OCI-LY3 (cell line): Measurements from ENCODE around the gene NOC4L.
"Not testable (repeated sequence)": the region's sequence is repeated elsewhere in the genome, so short reads cannot be mapped to it uniquely, and the experiment has no call there.

Experiments used
- H2AFZ ChIP-seq: fragments of 200-600, 300-600 bp; shearing (Covaris generic); 2 replicates; pipeline ENCODE4 v1.6.0; 2014; ENCODE audit warnings: antibody characterized with exemption, low read depth, low read length
- H3K27ac ChIP-seq: fragments of 200-600, 300-600 bp; sonication (generic); 2 replicates; pipeline ENCODE4 v1.5.1; 2014; ENCODE audit warnings: mild to moderate bottlenecking, low read length, moderate library complexity, mixed read lengths
- H3K27me3 ChIP-seq: fragments of 200-600, 300-600 bp; sonication (generic); 2 replicates; pipeline ENCODE4 v1.6.1; 2014; ENCODE audit warnings: low read depth, low read length, mixed read lengths
- H3K36me3 ChIP-seq: fragments of 200-600, 300-600 bp; sonication (generic); replicated peaks from 2 replicates; pipeline ENCODE3; 2014; ENCODE audit warnings: low read depth, low read length, mixed read lengths
- H3K4me1 ChIP-seq: fragments of 300-600, 200-600 bp; sonication (generic); 2 replicates; pipeline ENCODE4 v1.6.1; 2014; ENCODE audit warnings: low read length, mixed read lengths
- H3K4me2 ChIP-seq: fragments of 200-600, 300-600 bp; sonication (generic); 2 replicates; pipeline ENCODE4 v1.6.1; 2014; ENCODE audit warnings: low read length, mixed read lengths
- H3K4me3 ChIP-seq: fragments of 300-600, 200-600 bp; sonication (generic); 2 replicates; pipeline ENCODE4 v1.5.1; 2014; ENCODE audit warnings: antibody characterized with exemption, mild to moderate bottlenecking, low read length, moderate library complexity
- H3K79me2 ChIP-seq: fragments of 300-600, 200-600 bp; shearing (Covaris generic); 2 replicates; pipeline ENCODE4 v1.6.1; 2014; ENCODE audit warnings: mild to moderate bottlenecking, low read length, mixed read lengths
- H3K9ac ChIP-seq: fragments of 300-600, 200-600 bp; shearing (Covaris generic); 2 replicates; pipeline ENCODE4 v1.6.0; 2014; ENCODE audit warnings: mild to moderate bottlenecking, low read length, moderate library complexity
- H3K9me3 ChIP-seq: fragments of 200-600, 300-600 bp; shearing (Covaris generic); 2 replicates; pipeline ENCODE4 v1.6.1; 2014; ENCODE audit warnings: low read length, mixed read lengths; ENCODE audit not compliant: insufficient read depth
- H4K20me1 ChIP-seq: fragments of 200-600, 300-600 bp; sonication (generic); 2 replicates; pipeline ENCODE4 v1.6.1; 2016; ENCODE audit warnings: low read length, mixed read lengths; ENCODE audit not compliant: insufficient read depth
- EZH2phosphoT487 ChIP-seq: fragments of 200-600 bp; shearing (Covaris generic); IDR thresholded peaks from 2 replicates; pipeline ENCODE4 v1.6.1; 2018; ENCODE audit warnings: antibody characterized with exemption, mixed run types, low read depth
- TF ChIP-seq, protein P1 (sequence below): fragments of 200-600, 300-600 bp; sonication (generic); IDR thresholded peaks from 2 replicates; pipeline ENCODE4 v1.5.1; 2014; ENCODE audit warnings: antibody characterized with exemption, low read length, low read depth

NOC4L gene

DNA sequence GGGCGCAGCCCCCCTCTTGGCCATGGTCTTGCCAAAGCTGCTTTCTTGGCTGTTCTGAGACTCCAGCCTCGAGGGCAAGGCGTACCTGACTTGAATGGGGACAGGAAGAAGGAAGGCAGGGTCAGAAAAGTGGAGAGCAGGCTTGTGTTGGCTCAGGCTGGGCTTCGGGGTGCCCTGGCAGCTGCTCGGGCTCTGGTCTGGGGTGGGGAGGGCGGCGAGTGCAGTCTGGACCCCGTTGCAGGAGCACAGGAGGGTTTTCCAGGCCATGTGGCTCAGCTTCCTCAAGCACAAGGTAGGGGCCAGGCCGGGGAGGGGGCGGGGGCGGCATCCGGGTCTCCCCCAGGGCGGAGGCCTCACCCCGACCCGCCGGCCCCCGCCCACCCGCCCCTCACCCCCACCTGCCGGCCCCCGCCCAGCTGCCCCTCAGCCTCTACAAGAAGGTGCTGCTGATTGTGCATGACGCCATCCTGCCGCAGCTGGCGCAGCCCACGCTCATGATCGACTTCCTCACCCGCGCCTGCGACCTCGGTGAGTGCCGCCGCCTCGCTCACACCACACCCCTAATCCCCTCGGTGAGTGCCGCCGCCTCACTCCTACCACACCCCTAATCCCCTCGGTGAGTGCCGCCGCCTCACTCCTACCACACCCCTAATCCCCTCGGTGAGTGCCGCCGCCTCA is 4.2 kb downstream of the NOC4L start:
- Histone ChIP-seq H3K9me3 (no peaks in the 10 kb centered on the region), H3K4me2 (no peak overlapping the region), H3K79me2 (peaks cover 49% of the 10 kb centered on the region), H3K27me3 (no peaks in the 10 kb centered on the region), H4K20me1 (peaks cover 3% of the 10 kb centered on the region; the same call in 1 of the 2 replicates), H3K4me1 (peaks cover 8% of the 10 kb centered on the region; the same call in 1 of the 2 replicates), H3K27ac (no peak overlapping the region), H3K9ac (no peak overlapping the region), H3K36me3 (peaks cover 12% of the 10 kb centered on the region), H2AFZ (no peak overlapping the region), H3K4me3 (no peak overlapping the region)
- no peak for TF ChIP-seq EZH2phosphoT487
- TF ChIP-seq, protein P1, sequence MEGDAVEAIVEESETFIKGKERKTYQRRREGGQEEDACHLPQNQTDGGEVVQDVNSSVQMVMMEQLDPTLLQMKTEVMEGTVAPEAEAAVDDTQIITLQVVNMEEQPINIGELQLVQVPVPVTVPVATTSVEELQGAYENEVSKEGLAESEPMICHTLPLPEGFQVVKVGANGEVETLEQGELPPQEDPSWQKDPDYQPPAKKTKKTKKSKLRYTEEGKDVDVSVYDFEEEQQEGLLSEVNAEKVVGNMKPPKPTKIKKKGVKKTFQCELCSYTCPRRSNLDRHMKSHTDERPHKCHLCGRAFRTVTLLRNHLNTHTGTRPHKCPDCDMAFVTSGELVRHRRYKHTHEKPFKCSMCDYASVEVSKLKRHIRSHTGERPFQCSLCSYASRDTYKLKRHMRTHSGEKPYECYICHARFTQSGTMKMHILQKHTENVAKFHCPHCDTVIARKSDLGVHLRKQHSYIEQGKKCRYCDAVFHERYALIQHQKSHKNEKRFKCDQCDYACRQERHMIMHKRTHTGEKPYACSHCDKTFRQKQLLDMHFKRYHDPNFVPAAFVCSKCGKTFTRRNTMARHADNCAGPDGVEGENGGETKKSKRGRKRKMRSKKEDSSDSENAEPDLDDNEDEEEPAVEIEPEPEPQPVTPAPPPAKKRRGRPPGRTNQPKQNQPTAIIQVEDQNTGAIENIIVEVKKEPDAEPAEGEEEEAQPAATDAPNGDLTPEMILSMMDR: no peak

DNA sequence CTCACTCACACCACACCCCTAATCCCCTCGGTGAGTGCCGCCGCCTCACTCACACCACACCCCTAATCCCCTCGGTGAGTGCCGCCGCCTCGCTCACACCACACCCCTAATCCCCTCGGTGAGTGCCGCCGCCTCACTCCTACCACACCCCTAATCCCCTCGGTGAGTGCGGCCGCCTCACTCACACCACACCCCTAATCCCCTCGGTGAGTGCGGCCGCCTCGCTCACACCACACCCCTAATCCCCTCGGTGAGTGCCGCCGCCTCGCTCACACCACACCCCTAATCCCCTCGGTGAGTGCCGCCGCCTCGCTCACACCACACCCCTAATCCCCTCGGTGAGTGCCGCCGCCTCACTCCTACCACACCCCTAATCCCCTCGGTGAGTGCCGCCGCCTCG is 5.3 kb downstream of the NOC4L start:
- not testable (repeated sequence) for H3K4me2 ChIP-seq
- peaks cover 12% of the 10 kb centered on the region for H3K36me3 ChIP-seq
- peaks cover 17% of the 10 kb centered on the region for H3K4me1 ChIP-seq

DNA sequence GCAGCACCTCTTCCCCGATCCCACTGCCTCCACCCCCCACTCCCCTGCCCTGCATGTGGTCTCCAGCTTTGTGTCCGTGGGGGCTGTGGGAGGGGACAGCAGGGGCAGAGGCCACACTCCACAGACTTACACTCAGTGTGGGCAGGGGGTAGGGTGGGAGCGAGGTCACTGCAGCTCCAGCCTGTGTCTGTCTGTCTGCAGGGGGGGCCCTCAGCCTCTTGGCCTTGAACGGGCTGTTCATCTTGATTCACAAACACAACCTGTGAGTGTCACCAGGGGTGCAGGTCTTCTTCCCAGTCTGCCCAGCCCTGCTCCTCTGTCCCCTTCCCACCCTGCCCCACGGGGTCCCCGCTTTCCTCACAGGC is 6.5 kb downstream of the NOC4L start:
- H4K20me1 ChIP-seq: peaks cover 8% of the 10 kb centered on the region; the same call in 1 of the 2 replicates
- H3K27me3 ChIP-seq: no peaks in the 10 kb centered on the region
- H3K9me3 ChIP-seq: no peaks in the 10 kb centered on the region
- no peak overlapping the region for H3K4me3 ChIP-seq
- H3K4me2 ChIP-seq: no peak overlapping the region
- peaks cover 13% of the 10 kb centered on the region for H3K4me1 ChIP-seq
- peaks cover 26% of the 10 kb centered on the region for H3K79me2 ChIP-seq
- no peak overlapping the region for H2AFZ ChIP-seq
- no peak for TF ChIP-seq EZH2phosphoT487
- TF ChIP-seq, protein P1: no peak
- no peak overlapping the region for H3K9ac ChIP-seq
- H3K36me3 ChIP-seq: peaks cover 12% of the 10 kb centered on the region
- H3K27ac ChIP-seq: no peak overlapping the region

More for the DNA sequence above, 5.3 kb downstream of the NOC4L start:
- peaks cover 38% of the 10 kb centered on the region for H3K79me2 ChIP-seq
- H3K27me3 ChIP-seq, H3K27ac ChIP-seq, H2AFZ ChIP-seq, H3K9me3 ChIP-seq, H4K20me1 ChIP-seq, H3K9ac ChIP-seq, H3K4me3 ChIP-seq: not testable (repeated sequence)

DNA sequence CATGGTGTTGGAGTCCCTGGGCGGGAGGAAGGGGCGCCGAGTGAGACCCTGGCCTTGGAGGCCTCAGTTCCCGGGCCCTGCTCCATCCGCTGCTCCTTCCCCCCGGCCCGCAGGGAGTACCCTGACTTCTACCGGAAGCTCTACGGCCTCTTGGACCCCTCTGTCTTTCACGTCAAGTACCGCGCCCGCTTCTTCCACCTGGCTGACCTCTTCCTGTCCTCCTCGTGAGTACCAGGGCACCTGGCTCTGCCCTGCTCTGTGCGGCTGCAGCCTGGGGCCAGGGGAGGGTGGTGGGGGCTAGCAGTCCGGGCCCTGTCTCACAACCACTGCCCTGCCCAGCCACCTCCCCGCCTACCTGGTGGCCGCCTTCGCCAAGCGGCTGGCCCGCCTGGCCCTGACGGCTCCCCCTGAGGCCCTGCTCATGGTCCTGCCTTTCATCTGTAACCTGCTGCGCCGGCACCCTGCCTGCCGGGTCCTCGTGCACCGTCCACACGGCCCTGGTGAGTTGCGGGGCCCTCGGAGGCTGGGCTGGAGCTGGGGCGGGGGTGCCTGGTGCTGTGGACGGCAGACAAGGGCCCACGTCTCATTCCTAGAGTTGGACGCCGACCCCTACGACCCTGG is 7.0 kb downstream of the NOC4L start:
- H4K20me1 ChIP-seq: peaks cover 8% of the 10 kb centered on the region; the same call in 1 of the 2 replicates
- no peaks in the 10 kb centered on the region; the same call in 1 of the 2 replicates for H3K9me3 ChIP-seq
- H3K79me2 ChIP-seq: peaks cover 21% of the 10 kb centered on the region
- no peak overlapping the region for H3K4me3 ChIP-seq
- H3K27ac ChIP-seq: no peak overlapping the region
- H3K36me3 ChIP-seq: peaks cover 13% of the 10 kb centered on the region
- H3K27me3 ChIP-seq: no peaks in the 10 kb centered on the region
- no peak overlapping the region for H2AFZ ChIP-seq
- H3K4me2 ChIP-seq: no peak overlapping the region
- peaks cover 12% of the 10 kb centered on the region for H3K4me1 ChIP-seq
- TF ChIP-seq EZH2phosphoT487: no peak
- TF ChIP-seq, protein P1: no peak
- no peak overlapping the region for H3K9ac ChIP-seq
